Smooth muscle cell (in vitro differentiated cells): ENCODE data around the gene RPL10. TPM values are rescaled to one million over a fixed set of nuclear protein-coding genes. Genes with fewer than 3 reads are reported as not detected.

Experiments used
- DNase-seq: peaks from one replicate; lab custom pipeline; 2025; ENCODE audit not compliant: unreplicated experiment; lab: John Stamatoyannopoulos, UW
- H2AFZ ChIP-seq: fragments of 200-600 bp; sonication (generic); 2 replicates; pipeline ENCODE4 v1.6.0; 2016; ENCODE audit warnings: antibody characterized with exemption, low read depth, mild to moderate bottlenecking
- H3F3A ChIP-seq: fragments of 200-600 bp; sonication (generic); 2 replicates; pipeline ENCODE4 v1.6.0; 2017; ENCODE audit warnings: antibody characterized with exemption, low read depth
- H3K27ac ChIP-seq: fragments of 200-600 bp; sonication (generic); 2 replicates; pipeline ENCODE4 v1.5.1; 2016; ENCODE audit warnings: low read depth, mild to moderate bottlenecking
- H3K27me3 ChIP-seq: fragments of 200-600 bp; sonication (generic); 2 replicates; pipeline ENCODE4 v1.6.1; 2016; ENCODE audit warnings: low read depth, mild to moderate bottlenecking
- H3K36me3 ChIP-seq: fragments of 200-600 bp; sonication (generic); 2 replicates; pipeline ENCODE4 v1.5.1; 2016; ENCODE audit warnings: low read depth
- H3K4me1 ChIP-seq: fragments of 200-600 bp; sonication (generic); 2 replicates; pipeline ENCODE4 v1.5.1; 2016; ENCODE audit warnings: low read depth
- H3K4me2 ChIP-seq: fragments of 200-600 bp; sonication (generic); 2 replicates; pipeline ENCODE4 v1.6.0; 2016; ENCODE audit warnings: mild to moderate bottlenecking
- H3K4me3 ChIP-seq: fragments of 200-600 bp; sonication (generic); 2 replicates; pipeline ENCODE4 v1.5.1; 2016; ENCODE audit warnings: mild to moderate bottlenecking
- H3K79me2 ChIP-seq: fragments of 200-600 bp; sonication (generic); 2 replicates; pipeline ENCODE4 v1.6.0; 2016; ENCODE audit warnings: low read depth, mild to moderate bottlenecking
- H3K9ac ChIP-seq: fragments of 200-600 bp; sonication (generic); 2 replicates; pipeline ENCODE4 v1.6.0; 2016; ENCODE audit warnings: low read depth
- H3K9me3 ChIP-seq: fragments of 200-600 bp; sonication (generic); replicated peaks from 2 replicates; pipeline ENCODE4 v1.5.1; 2016; ENCODE audit warnings: low read depth
- H4K20me1 ChIP-seq: fragments of 200-600 bp; sonication (generic); 2 replicates; pipeline ENCODE4 v1.6.0; 2016; ENCODE audit warnings: low read depth
- WGBS: methylation state at CpG from one replicate; pipeline ENCODE4 v1.1.7; 2016; ENCODE audit warnings: low lambda C conversion rate; 5-methylcytosine and 5-hydroxymethylcytosine counted together
- polyA plus RNA-seq: library from polyadenylated mRNA; unstranded; fragments of >200 nt; fragmentation: Nextera tagmentation; extraction: Ambion mirVana; gene quantifications from 2 replicates; pipeline ENCODE4 v1.2.1, GENCODE V29; 2016
- total RNA-seq: library from RNA; depleted of rRNA; stranded (reverse); fragments of >200 nt; gene quantifications from 2 replicates; pipeline ENCODE4 v1.2.3, GENCODE V29; 2014
- TF ChIP-seq, protein P1 (sequence below): fragments of 200-600 bp; sonication (generic); IDR thresholded peaks from 2 replicates; pipeline ENCODE4 v1.5.1; 2017; ENCODE audit warnings: borderline replicate concordance, mild to moderate bottlenecking, antibody characterized with exemption; ENCODE audit not compliant: insufficient read depth, poor library complexity, severe bottlenecking

Gene RPL10
- total and polyA plus RNA-seq, 2 experiments from 2014 or later: 1,314 to 3,107 TPM

DNA sequence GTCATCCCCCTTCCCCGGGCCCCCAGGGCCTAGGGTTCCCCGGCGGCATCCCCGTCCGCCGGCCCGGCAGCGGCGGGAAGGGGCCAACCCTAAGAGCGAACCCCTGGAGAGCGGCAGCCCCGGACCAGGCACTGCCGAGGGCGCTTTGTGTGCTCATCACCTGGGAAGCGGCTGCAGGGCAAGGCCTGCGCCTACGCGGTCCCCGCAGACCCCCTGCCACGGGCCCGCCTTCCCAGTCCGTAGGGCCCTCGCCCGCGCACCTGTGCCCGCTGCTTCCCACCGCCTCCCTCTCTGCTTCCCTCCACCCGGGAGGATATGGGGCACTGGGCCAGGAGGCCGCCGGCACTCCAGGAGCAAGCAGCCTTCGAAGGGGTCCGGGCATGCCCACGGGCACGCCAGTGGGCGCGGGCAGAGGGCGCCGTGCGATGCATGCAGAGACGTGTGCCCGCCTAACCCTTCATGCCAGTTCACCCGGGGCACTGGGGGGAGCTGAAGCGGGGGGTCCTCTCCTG lies 26.3 kb upstream of the RPL10 start:
- peaks cover 59% of the 10 kb centered on the region for H3K79me2 ChIP-seq
- no peak overlapping the region for H3K9ac ChIP-seq
- H2AFZ ChIP-seq: no peak overlapping the region
- H3K4me1 ChIP-seq: no peaks in the 10 kb centered on the region
- H3K36me3 ChIP-seq: no peaks in the 10 kb centered on the region
- peaks cover 35% of the 10 kb centered on the region for H4K20me1 ChIP-seq
- DNase-seq: no peak
- no peaks in the 10 kb centered on the region for H3K9me3 ChIP-seq
- peak overlapping the region; percentile 83 for H3K4me2 ChIP-seq
- peaks cover 4% of the 10 kb centered on the region for H3F3A ChIP-seq
- H3K4me3 ChIP-seq: peak overlapping the region; percentile 76
- H3K27ac ChIP-seq: peak overlapping the region; percentile 35
- WGBS: 36% methylated on average over 29 of the region's 43 CpGs
- H3K27me3 ChIP-seq: no peaks in the 10 kb centered on the region
- TF ChIP-seq, protein P1, sequence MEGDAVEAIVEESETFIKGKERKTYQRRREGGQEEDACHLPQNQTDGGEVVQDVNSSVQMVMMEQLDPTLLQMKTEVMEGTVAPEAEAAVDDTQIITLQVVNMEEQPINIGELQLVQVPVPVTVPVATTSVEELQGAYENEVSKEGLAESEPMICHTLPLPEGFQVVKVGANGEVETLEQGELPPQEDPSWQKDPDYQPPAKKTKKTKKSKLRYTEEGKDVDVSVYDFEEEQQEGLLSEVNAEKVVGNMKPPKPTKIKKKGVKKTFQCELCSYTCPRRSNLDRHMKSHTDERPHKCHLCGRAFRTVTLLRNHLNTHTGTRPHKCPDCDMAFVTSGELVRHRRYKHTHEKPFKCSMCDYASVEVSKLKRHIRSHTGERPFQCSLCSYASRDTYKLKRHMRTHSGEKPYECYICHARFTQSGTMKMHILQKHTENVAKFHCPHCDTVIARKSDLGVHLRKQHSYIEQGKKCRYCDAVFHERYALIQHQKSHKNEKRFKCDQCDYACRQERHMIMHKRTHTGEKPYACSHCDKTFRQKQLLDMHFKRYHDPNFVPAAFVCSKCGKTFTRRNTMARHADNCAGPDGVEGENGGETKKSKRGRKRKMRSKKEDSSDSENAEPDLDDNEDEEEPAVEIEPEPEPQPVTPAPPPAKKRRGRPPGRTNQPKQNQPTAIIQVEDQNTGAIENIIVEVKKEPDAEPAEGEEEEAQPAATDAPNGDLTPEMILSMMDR: no peak

DNA sequence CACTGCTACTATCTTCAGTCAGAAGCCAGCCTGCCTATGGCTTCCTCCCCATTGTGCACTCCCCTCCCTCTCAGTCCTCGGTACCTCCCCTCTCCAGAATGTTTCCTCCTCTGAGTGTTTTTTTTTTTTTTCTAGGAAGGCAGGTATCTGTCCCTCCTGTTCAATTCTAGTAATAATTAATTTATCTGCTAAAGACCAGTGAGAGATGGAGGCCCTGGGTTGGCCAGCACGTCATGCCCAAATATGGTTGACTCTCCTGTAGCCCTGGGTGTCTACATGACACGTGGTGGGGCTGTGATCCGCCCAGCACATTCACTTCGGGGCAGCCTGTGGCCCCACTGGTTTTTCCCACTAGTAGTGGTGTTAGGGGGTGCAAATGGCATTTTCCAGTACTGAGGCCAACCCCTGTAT lies 25.6 kb upstream of the RPL10 start:
- Histone ChIP-seq H3F3A (no peaks in the 10 kb centered on the region), H3K4me1 (no peaks in the 10 kb centered on the region), H2AFZ (no peak overlapping the region), H3K9ac (no peak overlapping the region), H3K27me3 (no peaks in the 10 kb centered on the region), H3K36me3 (no peaks in the 10 kb centered on the region), H3K27ac (peak overlapping the region; percentile 33), H4K20me1 (peaks cover 27% of the 10 kb centered on the region), H3K4me3 (peak overlapping the region; percentile 76), H3K79me2 (peaks cover 52% of the 10 kb centered on the region), H3K4me2 (peak overlapping the region; percentile 83), H3K9me3 (no peaks in the 10 kb centered on the region)
- DNase-seq: no peak
- 24% methylated on average over 5 of the region's 5 CpGs for WGBS
- TF ChIP-seq, protein P1: no peak

DNA sequence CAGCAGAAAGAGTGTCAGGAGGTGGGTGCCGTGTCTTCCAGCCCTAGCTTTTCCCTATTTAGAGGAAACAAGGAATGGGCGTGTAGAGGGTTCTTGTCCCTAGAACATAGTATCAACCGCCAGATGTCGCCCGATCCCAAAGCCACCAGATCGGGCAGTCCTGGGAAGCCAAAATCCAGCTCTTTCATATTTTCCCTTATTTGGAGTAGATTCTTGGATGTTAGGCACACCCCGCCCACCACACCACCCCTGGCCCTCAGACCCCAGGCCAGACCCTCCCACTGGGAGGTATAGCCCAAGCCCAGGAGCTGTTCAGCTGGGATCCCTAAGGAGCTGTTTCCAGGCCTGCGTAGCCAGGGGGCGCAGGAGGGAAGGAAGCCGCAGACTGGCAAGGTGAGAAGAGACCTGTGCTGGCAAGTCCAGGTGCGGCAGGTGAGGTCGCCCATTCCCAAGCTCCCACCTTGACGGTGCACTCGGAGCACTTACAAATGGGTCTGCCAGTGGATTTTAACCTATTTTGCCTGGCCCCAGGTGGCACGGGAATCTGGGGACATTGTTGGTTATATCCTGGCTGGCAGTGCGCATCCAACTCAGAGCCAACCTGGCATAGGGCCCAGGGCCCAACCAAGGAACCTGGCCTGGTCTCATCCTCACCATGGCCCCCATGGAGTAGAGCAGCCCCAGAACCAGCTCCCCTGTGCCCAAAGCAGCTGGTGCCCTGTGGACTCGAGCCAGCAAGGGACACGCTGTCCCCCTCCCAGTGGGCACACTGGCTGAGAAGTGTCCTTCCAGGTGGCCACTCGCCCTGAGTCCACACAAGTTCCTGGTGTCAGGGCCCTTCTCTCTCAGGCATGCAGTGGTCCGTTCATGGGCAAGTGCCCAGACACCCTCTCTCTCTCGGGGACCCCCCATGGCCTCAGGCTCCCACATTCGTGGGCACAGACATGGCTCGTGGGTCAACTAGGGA lies 24.6 kb upstream of the RPL10 start:
- H3K9ac ChIP-seq: no peak overlapping the region
- DNase-seq: no peak
- peak overlapping the region; percentile 33 for H3K27ac ChIP-seq
- H3K4me1 ChIP-seq: peaks cover 4% of the 10 kb centered on the region
- no peaks in the 10 kb centered on the region for H3K9me3 ChIP-seq
- WGBS: 47% methylated on average over 23 of the region's 23 CpGs
- H2AFZ ChIP-seq: no peak overlapping the region
- peak overlapping the region; percentile 47 for H3K4me3 ChIP-seq
- no peaks in the 10 kb centered on the region for H3K36me3 ChIP-seq
- H3K27me3 ChIP-seq: no peaks in the 10 kb centered on the region
- TF ChIP-seq, protein P1: peak; percentile 53
- H3K4me2 ChIP-seq: peak overlapping the region; percentile 83
- peaks cover 42% of the 10 kb centered on the region for H3K79me2 ChIP-seq
- H4K20me1 ChIP-seq: peaks cover 17% of the 10 kb centered on the region
- H3F3A ChIP-seq: no peaks in the 10 kb centered on the region
